Natural killer cell (primary cell): Measurements from ENCODE around the gene POMGNT2. TPM values are rescaled to one million over a fixed set of nuclear protein-coding genes. Genes with fewer than 3 reads are reported as not detected.

Source experiments
- ATAC-seq, 3 donors: fragments of 150-1000 bp in 2 of 3; fragments of 200-7000 bp in 1 of 3; cut with Tn5 transposase; 1 replicate in 1 of 3; 2 replicates in 2 of 3; pipeline ENCODE4 v1.10.0; 2021; ENCODE audit warnings: mild to moderate bottlenecking in 2 of 3, moderate library complexity in 2 of 3
- DNase-seq, 2 donors: peaks; one replicate each; pipeline versions ENCODE4 v3.0.0 to v3.0.0-alpha.2; 2013 to 2021; ENCODE audit warnings: mixed read lengths in 1 of 2
- H3K27ac ChIP-seq: one replicate; pipeline ENCODE4 v1.5.1; 2013; ENCODE audit warnings: mild to moderate bottlenecking, low read length
- H3K27me3 ChIP-seq: one replicate; pipeline ENCODE4 v1.6.1; 2013; ENCODE audit warnings: low read length; ENCODE audit not compliant: control insufficient read depth, insufficient read depth
- H3K36me3 ChIP-seq: one replicate; pipeline ENCODE4 v1.6.1; 2013; ENCODE audit warnings: low read length; ENCODE audit not compliant: control insufficient read depth, insufficient read depth
- H3K4me1 ChIP-seq: one replicate; pipeline ENCODE4 v1.6.1; 2013; ENCODE audit warnings: low read length; ENCODE audit not compliant: control insufficient read depth, insufficient read depth
- H3K4me3 ChIP-seq: one replicate; pipeline ENCODE4 v1.5.1; 2013; ENCODE audit warnings: low read length
- H3K9me3 ChIP-seq: one replicate; pipeline ENCODE4 v1.6.1; 2013; ENCODE audit warnings: low read length; ENCODE audit not compliant: control insufficient read depth, insufficient read depth
- H3K27ac Mint-ChIP-seq, 2 donors: one replicate each; pipeline ENCODE4 v1.8.0; 2022; ENCODE audit warnings: mild to moderate bottlenecking in 2 of 2, mixed read lengths in 2 of 2, moderate library complexity in 1 of 2
- H3K27me3 Mint-ChIP-seq, 2 donors: one replicate each; pipeline ENCODE4 v1.8.0; 2022; ENCODE audit warnings: low read depth in 2 of 2, mixed read lengths in 2 of 2
- H3K36me3 Mint-ChIP-seq: one replicate; pipeline ENCODE4 v1.8.0; 2022; ENCODE audit warnings: mixed read lengths
- H3K4me1 Mint-ChIP-seq, 2 donors: one replicate each; pipeline ENCODE4 v1.8.0; 2022; ENCODE audit warnings: mixed read lengths in 2 of 2
- H3K4me3 Mint-ChIP-seq: one replicate; pipeline ENCODE4 v1.8.0; 2022; ENCODE audit warnings: mild to moderate bottlenecking, moderate library complexity, mixed read lengths
- H3K9me3 Mint-ChIP-seq, 2 donors: one replicate each; pipeline ENCODE4 v1.8.0; 2022; ENCODE audit warnings: mixed read lengths in 2 of 2
- WGBS: methylation state at CpG from one replicate; pipeline ENCODE4 v1.1.7; 2013; ENCODE audit warnings: missing lambda C conversion rate; ENCODE audit not compliant: insufficient coverage; 5-methylcytosine and 5-hydroxymethylcytosine counted together
- intact Hi-C: fragments of 100-400 bp; cut with micrococcal nuclease; formaldehyde crosslinking; loops from one replicate; pipeline ENCODE4 v1.14.2; 2022
- total RNA-seq, 4 donors: library from RNA; stranded (reverse); fragments of 120-200 nt in 1 of 4; gene quantifications; one replicate each; pipeline versions ENCODE4 v1.2.3 to v1.2.4, GENCODE V29; 2013 to 2022
- TF ChIP-seq, protein P1 (sequence below): fragments of 200-600 bp; IDR thresholded peaks from one replicate; pipeline ENCODE4 v1.8.0; 2022; ENCODE audit warnings: antibody characterized with exemption

The POMGNT2 gene
- total RNA-seq, 3 donors from 2014 or later (not counting 1 experiment from before 2014, with no cell fraction given) = 4.3 to 7.4 (median 6.6) TPM

GRCh38 chr3:43077261-43077660 lies 28.6 kb downstream of the POMGNT2 start:
- no peak for DNase-seq
- no peaks in the 10 kb centered on the region for H3K4me1 Mint-ChIP-seq
- Histone ChIP-seq H3K4me3 (no peak overlapping the region), H3K27ac (no peak overlapping the region), H3K9me3 (no peaks in the 10 kb centered on the region), H3K27me3 (no peaks in the 10 kb centered on the region), H3K4me1 (no peaks in the 10 kb centered on the region), H3K36me3 (peaks cover 19% of the 10 kb centered on the region)
- intact Hi-C loops = no loop called here
- H3K27me3 Mint-ChIP-seq = no peaks in the 10 kb centered on the region
- H3K4me3 Mint-ChIP-seq = no peak overlapping the region
- 94% methylated on average over 6 of the region's 6 CpGs for WGBS
- no peaks in the 10 kb centered on the region for H3K36me3 Mint-ChIP-seq
- H3K27ac Mint-ChIP-seq = no peak overlapping the region
- H3K9me3 Mint-ChIP-seq = no peaks in the 10 kb centered on the region
- TF ChIP-seq, protein P1, sequence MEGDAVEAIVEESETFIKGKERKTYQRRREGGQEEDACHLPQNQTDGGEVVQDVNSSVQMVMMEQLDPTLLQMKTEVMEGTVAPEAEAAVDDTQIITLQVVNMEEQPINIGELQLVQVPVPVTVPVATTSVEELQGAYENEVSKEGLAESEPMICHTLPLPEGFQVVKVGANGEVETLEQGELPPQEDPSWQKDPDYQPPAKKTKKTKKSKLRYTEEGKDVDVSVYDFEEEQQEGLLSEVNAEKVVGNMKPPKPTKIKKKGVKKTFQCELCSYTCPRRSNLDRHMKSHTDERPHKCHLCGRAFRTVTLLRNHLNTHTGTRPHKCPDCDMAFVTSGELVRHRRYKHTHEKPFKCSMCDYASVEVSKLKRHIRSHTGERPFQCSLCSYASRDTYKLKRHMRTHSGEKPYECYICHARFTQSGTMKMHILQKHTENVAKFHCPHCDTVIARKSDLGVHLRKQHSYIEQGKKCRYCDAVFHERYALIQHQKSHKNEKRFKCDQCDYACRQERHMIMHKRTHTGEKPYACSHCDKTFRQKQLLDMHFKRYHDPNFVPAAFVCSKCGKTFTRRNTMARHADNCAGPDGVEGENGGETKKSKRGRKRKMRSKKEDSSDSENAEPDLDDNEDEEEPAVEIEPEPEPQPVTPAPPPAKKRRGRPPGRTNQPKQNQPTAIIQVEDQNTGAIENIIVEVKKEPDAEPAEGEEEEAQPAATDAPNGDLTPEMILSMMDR = no peak
- ATAC-seq = no peak

DNA sequence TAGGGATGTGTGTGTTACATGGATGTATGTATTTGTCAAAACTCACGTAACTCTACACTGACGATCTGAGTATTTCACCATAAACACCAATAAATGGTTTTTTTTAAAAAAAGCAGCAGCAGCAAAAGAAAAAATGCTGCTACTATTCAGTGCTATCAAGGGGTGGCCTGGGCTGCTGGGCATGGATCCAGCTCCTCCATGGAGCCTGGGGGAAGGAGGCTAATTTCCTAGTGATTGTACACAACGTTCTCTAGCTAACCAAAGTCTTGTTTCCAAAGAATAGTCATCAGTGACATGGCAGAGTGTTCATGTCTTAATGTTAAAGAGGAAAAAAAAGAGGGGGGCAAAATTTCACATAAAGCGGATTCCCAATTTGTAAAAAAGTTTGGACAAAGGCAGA lies 29.0 kb downstream of the POMGNT2 start:
- H3K9me3 Mint-ChIP-seq = no peaks in the 10 kb centered on the region
- 89% methylated on average over 2 of the region's 4 CpGs for WGBS
- DNase-seq = no peak
- H3K4me3 Mint-ChIP-seq = no peak overlapping the region
- no peaks in the 10 kb centered on the region for H3K36me3 Mint-ChIP-seq
- H3K4me1 Mint-ChIP-seq = no peaks in the 10 kb centered on the region
- no peak for ATAC-seq
- H3K27ac ChIP-seq = no peak overlapping the region
- peaks cover 18% of the 10 kb centered on the region for H3K36me3 ChIP-seq
- H3K4me3 ChIP-seq = no peak overlapping the region
- H3K27me3 Mint-ChIP-seq = no peaks in the 10 kb centered on the region
- H3K27me3 ChIP-seq = no peaks in the 10 kb centered on the region
- H3K9me3 ChIP-seq = no peaks in the 10 kb centered on the region
- no peaks in the 10 kb centered on the region for H3K4me1 ChIP-seq
- no peak overlapping the region for H3K27ac Mint-ChIP-seq
- TF ChIP-seq, protein P1 = no peak
- intact Hi-C loops = no loop called here

DNA sequence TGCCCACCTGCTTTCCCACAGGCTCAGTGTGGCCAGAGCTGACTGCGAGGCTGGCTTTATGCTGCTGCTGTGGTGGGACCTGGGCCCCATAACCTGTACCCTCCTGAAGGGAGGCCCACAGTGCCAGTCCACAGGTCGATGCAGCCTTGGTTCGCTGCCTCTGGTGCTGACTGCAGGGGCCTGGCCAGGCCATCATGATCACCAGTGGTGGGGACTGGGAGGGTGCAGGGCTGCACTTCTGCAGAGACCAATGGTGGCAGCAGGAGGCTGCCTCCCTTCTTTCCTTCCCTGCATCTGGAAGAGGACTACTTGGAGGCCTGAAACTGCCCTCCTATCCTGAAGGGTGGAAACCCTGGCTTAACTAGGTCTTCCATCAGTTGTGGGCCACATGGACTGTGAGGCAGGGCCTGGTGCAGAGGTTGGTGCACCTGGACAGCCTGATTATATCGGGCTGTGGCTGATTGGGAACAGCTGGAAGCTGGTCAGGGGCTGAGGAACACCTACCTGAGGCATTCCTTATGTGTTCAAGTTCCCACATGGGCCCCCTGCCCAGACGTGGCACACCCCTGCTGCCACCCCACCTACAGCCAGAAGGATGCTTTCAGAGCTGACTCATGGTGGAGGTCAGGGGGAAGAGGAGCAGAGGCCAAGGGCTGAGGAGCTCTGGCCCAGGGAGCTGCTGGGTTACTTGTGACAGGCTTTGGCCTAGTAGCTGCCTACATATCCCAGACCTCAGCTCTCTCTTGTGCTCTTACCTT lies 29.8 kb downstream of the POMGNT2 start:
- ATAC-seq = no peak
- 84% methylated on average over 4 of the region's 5 CpGs for WGBS
- Mint-ChIP-seq H3K27ac (no peak overlapping the region), H3K9me3 (no peaks in the 10 kb centered on the region), H3K4me3 (no peak overlapping the region), H3K36me3 (no peaks in the 10 kb centered on the region), H3K4me1 (no peaks in the 10 kb centered on the region), H3K27me3 (no peaks in the 10 kb centered on the region)
- intact Hi-C loops = no loop called here
- Histone ChIP-seq H3K27me3 (no peaks in the 10 kb centered on the region), H3K9me3 (no peaks in the 10 kb centered on the region), H3K4me3 (no peak overlapping the region), H3K4me1 (no peaks in the 10 kb centered on the region), H3K36me3 (peaks cover 17% of the 10 kb centered on the region), H3K27ac (no peak overlapping the region)
- TF ChIP-seq, protein P1 = no peak
- DNase-seq = no peak
